ENCODE data around the gene SLC34A3. TPM values are rescaled to one million over a fixed set of nuclear protein-coding genes. Genes with fewer than 3 reads are reported as not detected.
"Not testable (repeated sequence)": the region's sequence is repeated elsewhere in the genome, so short reads cannot be mapped to it uniquely, and the experiment has no call there.

The SLC34A3 gene
- total RNA-seq, 1 donor from 2014 or later: not detected

DNA sequence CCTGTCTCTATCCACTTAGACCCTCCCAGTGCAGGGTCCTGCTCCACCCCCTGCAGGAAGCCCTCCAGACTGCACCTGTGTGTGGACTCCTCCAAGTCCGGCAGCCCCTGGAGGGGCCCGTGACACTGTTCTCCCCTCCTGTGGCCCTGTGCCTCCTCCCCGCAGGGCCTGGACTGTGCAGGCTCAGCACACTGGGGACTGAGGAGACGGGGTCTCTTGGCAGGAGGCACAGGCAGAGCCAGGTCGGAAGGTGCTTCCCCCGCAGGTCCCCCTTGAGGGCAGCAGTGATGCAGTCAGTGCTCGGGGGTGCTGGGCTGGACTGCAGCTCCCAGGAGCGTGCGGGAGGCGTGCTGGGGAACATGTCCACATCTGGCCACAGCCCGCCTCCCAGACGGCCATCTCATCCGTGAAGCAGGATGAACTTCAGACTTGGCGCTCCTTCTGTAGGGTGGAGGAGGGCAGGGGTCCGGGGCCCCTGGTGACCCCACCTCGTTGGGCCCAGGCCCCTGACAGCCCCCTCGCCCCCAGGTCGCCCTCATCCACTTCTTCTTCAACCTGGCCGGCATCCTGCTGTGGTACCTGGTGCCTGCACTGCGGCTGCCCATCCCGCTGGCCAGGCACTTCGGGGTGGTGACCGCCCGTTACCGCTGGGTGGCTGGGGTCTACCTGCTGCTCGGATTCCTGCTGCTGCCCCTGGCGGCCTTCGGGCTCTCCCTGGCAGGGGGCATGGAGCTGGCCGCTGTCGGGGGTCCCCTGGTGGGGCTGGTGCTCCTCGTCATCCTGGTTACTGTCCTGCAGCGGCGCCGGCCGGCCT, 4.9 kb downstream of the SLC34A3 start:
- peak overlapping the region; percentile 23 for H3K4me3 ChIP-seq (ENCODE audit: low read depth, low read length)
- no peak for DNase-seq (ENCODE audit: low read depth)
- TF ChIP-seq, protein P1, sequence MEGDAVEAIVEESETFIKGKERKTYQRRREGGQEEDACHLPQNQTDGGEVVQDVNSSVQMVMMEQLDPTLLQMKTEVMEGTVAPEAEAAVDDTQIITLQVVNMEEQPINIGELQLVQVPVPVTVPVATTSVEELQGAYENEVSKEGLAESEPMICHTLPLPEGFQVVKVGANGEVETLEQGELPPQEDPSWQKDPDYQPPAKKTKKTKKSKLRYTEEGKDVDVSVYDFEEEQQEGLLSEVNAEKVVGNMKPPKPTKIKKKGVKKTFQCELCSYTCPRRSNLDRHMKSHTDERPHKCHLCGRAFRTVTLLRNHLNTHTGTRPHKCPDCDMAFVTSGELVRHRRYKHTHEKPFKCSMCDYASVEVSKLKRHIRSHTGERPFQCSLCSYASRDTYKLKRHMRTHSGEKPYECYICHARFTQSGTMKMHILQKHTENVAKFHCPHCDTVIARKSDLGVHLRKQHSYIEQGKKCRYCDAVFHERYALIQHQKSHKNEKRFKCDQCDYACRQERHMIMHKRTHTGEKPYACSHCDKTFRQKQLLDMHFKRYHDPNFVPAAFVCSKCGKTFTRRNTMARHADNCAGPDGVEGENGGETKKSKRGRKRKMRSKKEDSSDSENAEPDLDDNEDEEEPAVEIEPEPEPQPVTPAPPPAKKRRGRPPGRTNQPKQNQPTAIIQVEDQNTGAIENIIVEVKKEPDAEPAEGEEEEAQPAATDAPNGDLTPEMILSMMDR (conservative IDR thresholded peaks at IDR 0.05; ENCODE audit: low read depth, low read length): no peak

DNA sequence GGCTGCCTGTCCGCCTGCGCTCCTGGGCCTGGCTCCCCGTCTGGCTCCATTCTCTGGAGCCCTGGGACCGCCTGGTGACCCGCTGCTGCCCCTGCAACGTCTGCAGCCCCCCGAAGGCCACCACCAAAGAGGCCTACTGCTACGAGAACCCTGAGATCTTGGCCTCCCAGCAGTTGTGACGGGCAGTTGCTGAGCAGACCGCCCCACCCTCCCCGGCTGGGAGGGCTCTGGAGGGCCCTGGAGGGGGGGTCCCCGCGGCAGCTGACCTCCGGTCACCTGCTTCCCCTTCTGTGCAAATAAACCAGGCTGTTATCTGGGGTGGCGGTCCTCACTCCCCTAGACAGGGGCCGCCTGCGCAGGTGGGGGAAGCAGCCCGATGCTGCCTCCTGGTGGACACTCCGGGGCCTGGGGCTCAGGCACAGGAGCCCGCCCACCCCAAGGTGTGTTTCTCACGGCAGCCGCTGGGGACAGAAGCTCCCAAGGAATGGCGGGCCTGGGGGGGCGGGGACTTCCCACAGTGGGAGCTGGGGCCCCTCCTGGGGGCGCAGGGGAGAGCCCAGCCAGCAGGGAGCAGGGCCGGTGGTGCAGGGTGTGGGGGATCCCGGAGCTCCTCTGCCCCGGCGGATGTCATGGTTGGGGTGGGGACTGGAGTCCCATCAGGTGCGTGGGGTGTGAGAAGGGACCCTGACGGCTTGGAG, 5.7 kb downstream of the SLC34A3 start:
- peak overlapping the region; percentile 23 for H3K4me3 ChIP-seq (ENCODE audit: low read depth, low read length)
- TF ChIP-seq, protein P1 (conservative IDR thresholded peaks at IDR 0.05; ENCODE audit: low read depth, low read length): peak; percentile 95
- no peak for DNase-seq (ENCODE audit: low read depth)

DNA sequence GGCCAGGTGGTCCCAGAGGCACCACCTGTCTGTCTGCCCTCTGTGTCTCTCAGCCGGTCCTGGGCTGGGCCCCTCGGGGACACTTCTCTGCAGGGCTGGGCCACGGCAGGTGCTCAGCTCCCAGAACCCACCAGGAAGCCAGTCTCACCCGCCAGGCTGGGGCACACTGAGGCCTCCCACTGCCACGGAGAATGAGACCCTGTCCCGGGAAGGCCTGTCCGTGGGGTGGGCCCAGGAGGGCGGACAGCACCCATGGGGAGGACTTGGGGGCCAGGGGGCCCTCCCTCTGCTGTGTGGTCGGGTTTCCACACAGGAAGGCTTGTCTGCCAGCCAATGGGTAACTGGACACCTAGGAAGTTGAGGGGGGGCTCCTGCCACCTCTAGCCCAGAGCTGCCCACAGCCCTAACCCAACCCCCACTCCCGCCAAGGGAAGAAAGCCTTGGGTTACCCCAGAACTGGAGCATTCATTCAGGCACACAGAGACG, 6.3 kb downstream of the SLC34A3 start:
- TF ChIP-seq, protein P1 (conservative IDR thresholded peaks at IDR 0.05; ENCODE audit: low read depth, low read length): no peak
- DNase-seq (ENCODE audit: low read depth): no peak
- no peak overlapping the region for H3K4me3 ChIP-seq (ENCODE audit: low read depth, low read length)

DNA sequence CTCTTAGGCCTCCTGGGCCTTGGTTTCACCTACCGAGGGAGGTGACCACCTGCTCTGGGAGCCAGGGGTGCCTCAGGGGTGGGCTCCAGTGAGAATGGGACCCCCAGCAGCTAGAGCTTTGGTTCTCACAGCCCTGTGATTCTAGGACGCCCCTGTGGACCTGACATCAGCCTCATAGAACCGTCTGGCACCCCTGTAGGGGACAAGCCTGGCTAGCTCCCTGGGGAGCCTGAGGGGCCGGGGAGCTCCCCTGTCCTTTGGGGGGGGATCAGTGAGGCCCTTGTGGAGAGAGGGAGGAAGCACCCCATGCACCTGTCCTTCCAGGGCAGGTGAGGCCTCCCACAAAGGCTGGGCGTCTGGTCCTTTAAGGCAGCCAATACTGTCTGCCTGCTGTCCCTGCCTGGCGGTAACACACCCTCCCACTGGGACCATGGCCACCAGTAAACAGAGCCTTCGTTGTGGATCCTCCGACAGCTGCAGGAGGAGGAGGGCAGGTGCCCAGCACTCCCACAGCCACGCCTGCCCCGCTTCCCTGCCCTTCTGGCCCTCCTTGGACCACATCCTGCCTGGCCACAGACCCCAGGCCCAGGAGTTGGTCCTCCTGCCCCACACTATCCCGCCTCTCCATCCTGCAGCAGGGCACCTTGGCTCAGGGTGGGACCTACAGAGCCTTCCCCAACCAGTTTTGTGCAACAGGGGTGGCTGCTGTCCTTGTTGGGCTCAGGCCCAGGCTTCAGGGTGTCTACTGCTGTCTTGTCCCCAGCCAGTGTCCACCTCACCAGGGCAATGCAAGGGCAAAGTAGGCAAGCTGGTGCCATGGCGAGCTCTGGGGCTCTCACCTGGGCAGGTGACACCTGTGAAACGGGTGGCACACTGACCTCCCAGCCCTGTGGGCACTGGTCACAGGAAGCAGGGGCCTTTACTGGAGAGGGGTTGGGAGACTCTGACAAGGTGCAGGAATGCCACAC, 7.3 kb downstream of the SLC34A3 start:
- TF ChIP-seq, protein P1 (conservative IDR thresholded peaks at IDR 0.05; ENCODE audit: low read depth, low read length): no peak
- H3K4me3 ChIP-seq (ENCODE audit: low read depth, low read length): no peak overlapping the region
- DNase-seq (ENCODE audit: low read depth): no peak

GRCh38 chr9:137239541-137240200, 9.0 kb downstream of the SLC34A3 start:
- H3K4me3 ChIP-seq (ENCODE audit: low read depth, low read length): peak overlapping the region; percentile 82
- not testable (repeated sequence) for DNase-seq (ENCODE audit: low read depth)

- H3K4me3 ChIP-seq (ENCODE audit: low read depth, low read length): peak overlapping the region; percentile 82
- no peak for DNase-seq (ENCODE audit: low read depth)
- TF ChIP-seq, protein P1 (conservative IDR thresholded peaks at IDR 0.05; ENCODE audit: low read depth, low read length): peak; percentile 13
Measured at GRCh38 chr9:137240318-137240840, 9.7 kb downstream of the SLC34A3 start.
